DND-41 (cell line): ENCODE data around the gene FBRSL1.

Experiments
- ATAC-seq: fragments of 200-7000 bp; cut with Tn5 transposase; 3 replicates; pipeline ENCODE4 v1.9.1; 2021; ENCODE audit warnings: low read depth; ENCODE audit not compliant: insufficient read depth
- DNase-seq: peaks from one replicate; pipeline ENCODE4 v3.0.0-alpha.2; 2020
- H2AFZ ChIP-seq: 2 replicates; pipeline ENCODE4 v1.6.0; 2012; ENCODE audit warnings: low read depth, low read length
- H3K27ac ChIP-seq: 2 replicates; pipeline ENCODE4 v1.5.1; 2012; ENCODE audit warnings: low read length, inconsistent platforms
- H3K27me3 ChIP-seq: fragments of 200-600 bp; sonication (generic); 2 replicates; pipeline ENCODE4 v1.6.0; 2012; ENCODE audit warnings: low read length, mild to moderate bottlenecking, inconsistent platforms; ENCODE audit not compliant: insufficient read depth, poor library complexity
- H3K36me3 ChIP-seq: 2 replicates; pipeline ENCODE4 v1.5.1; 2012; ENCODE audit warnings: low read length, inconsistent platforms; ENCODE audit not compliant: insufficient read depth
- H3K4me1 ChIP-seq: 2 replicates; pipeline ENCODE4 v1.5.1; 2012; ENCODE audit warnings: mild to moderate bottlenecking, low read length; ENCODE audit not compliant: insufficient read depth
- H3K4me2 ChIP-seq: 2 replicates; pipeline ENCODE4 v1.6.0; 2012; ENCODE audit warnings: mild to moderate bottlenecking, moderate library complexity, low read length, inconsistent platforms; ENCODE audit not compliant: insufficient read depth
- H3K4me3 ChIP-seq, 2 experiments: fragments of 200-600 bp in 1 of 2; shearing (Covaris generic) in 1 of 2; 2 replicates each; pipeline ENCODE4 v1.5.1; 2012 to 2016; ENCODE audit warnings: inconsistent platforms in 2 of 2, low read length in 2 of 2, mild to moderate bottlenecking in 2 of 2, low read depth in 1 of 2, moderate library complexity in 1 of 2
- H3K79me2 ChIP-seq: 2 replicates; pipeline ENCODE4 v1.6.0; 2012; ENCODE audit warnings: low read length, inconsistent platforms; ENCODE audit not compliant: insufficient read depth
- H3K9ac ChIP-seq: 2 replicates; pipeline ENCODE4 v1.6.0; 2012; ENCODE audit warnings: low read depth, mild to moderate bottlenecking, inconsistent platforms, low read length, moderate library complexity
- H3K9me3 ChIP-seq: 2 replicates; pipeline ENCODE4 v1.5.1; 2012; ENCODE audit warnings: low read length, moderate library complexity, mild to moderate bottlenecking, inconsistent platforms; ENCODE audit not compliant: insufficient read depth, severe bottlenecking
- H4K20me1 ChIP-seq: 2 replicates; pipeline ENCODE4 v1.6.0; 2012; ENCODE audit warnings: low read length; ENCODE audit not compliant: insufficient read depth
- EZH2 ChIP-seq: IDR thresholded peaks from 3 replicates; pipeline ENCODE4 v1.6.1; 2012; ENCODE audit warnings: borderline replicate concordance, low read depth, mild to moderate bottlenecking, moderate library complexity, low read length, inconsistent platforms; ENCODE audit not compliant: severe bottlenecking
- TF ChIP-seq, protein P1 (sequence below): IDR thresholded peaks from 2 replicates; pipeline ENCODE4 v1.5.1; 2012; ENCODE audit warnings: borderline replicate concordance, low read length, moderate library complexity, mild to moderate bottlenecking; ENCODE audit not compliant: poor library complexity, severe bottlenecking; ENCODE audit errors: extremely low read depth

FBRSL1 gene

DNA sequence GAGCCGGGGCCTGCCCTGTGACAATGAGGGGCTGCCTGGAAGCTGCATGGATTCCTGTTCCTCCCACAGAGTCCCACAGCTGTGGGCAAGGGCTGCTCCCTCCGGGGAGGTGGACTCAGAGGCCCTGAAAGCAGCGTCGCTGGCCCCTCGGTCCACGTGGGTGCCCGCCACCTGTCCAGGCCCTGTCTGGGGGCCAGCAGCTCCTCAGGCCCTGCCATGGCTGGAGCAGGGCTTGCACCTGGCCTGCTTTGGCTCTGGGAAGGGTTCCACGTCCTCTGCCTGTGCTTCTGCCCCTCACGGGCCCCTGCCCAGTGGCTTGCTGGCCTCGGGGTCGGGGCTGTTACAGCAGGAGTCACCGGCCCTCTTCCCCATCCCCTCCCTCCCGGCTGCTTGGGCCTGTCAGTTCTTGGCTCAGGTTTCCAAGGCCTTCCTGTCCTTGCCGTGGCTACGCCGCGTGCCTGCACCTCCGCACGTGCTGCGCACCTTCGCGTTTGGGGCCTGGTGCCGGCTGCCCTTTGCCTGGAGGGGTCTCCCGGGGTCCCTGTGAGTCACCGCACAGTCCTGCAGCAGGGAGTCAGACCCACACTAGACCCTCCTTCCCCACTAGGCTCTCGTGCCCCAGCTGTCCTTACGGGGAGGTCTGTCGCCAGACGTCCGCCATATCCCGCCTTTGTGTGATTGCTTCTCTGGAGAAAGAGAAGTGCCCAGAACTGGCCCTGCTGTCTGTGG is 5.8 kb downstream of the FBRSL1 start:
- Histone ChIP-seq H3K4me2 (no peak overlapping the region), H3K9me3 (no peaks in the 10 kb centered on the region), H3K4me3 (no peak overlapping the region), H3K4me1 (peaks cover 27% of the 10 kb centered on the region), H3K27ac (no peak overlapping the region), H3K36me3 (peaks cover 10% of the 10 kb centered on the region; the same call in 1 of the 2 replicates), H3K27me3 (no peaks in the 10 kb centered on the region), H3K9ac (no peak overlapping the region), H4K20me1 (peaks cover 100% of the 10 kb centered on the region), H2AFZ (no peak overlapping the region), H3K79me2 (peaks cover 100% of the 10 kb centered on the region)
- TF ChIP-seq, protein P1, sequence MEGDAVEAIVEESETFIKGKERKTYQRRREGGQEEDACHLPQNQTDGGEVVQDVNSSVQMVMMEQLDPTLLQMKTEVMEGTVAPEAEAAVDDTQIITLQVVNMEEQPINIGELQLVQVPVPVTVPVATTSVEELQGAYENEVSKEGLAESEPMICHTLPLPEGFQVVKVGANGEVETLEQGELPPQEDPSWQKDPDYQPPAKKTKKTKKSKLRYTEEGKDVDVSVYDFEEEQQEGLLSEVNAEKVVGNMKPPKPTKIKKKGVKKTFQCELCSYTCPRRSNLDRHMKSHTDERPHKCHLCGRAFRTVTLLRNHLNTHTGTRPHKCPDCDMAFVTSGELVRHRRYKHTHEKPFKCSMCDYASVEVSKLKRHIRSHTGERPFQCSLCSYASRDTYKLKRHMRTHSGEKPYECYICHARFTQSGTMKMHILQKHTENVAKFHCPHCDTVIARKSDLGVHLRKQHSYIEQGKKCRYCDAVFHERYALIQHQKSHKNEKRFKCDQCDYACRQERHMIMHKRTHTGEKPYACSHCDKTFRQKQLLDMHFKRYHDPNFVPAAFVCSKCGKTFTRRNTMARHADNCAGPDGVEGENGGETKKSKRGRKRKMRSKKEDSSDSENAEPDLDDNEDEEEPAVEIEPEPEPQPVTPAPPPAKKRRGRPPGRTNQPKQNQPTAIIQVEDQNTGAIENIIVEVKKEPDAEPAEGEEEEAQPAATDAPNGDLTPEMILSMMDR: no peak
- TF ChIP-seq EZH2: no peak
- ATAC-seq (no peak), DNase-seq (no peak)

DNA sequence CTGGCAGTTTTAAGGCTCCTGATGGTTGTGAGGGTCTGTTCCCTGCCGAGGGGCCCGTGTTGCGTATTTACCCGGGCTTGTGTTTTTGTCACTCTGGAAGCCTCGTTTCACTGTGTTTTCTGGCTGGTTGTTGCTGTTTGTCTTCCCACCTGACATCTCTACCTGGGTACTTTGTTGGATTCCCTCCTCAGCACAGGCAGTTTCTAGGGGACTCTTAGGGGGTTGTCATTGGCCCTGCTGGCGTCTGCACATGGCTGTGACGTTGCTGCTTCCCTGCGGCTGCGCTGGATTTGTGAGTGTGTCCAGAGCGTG is 6.4 kb downstream of the FBRSL1 start:
- Histone ChIP-seq H3K36me3 (peaks cover 10% of the 10 kb centered on the region; the same call in 1 of the 2 replicates), H3K9me3 (no peaks in the 10 kb centered on the region), H3K9ac (no peak overlapping the region), H3K4me2 (no peak overlapping the region), H3K79me2 (peaks cover 100% of the 10 kb centered on the region), H3K27ac (no peak overlapping the region), H3K4me1 (peaks cover 22% of the 10 kb centered on the region), H3K4me3 (no peak overlapping the region), H2AFZ (no peak overlapping the region), H3K27me3 (no peaks in the 10 kb centered on the region), H4K20me1 (peaks cover 100% of the 10 kb centered on the region)
- ATAC-seq: no peak
- TF ChIP-seq EZH2: no peak
- TF ChIP-seq, protein P1: no peak
- no peak for DNase-seq

DNA sequence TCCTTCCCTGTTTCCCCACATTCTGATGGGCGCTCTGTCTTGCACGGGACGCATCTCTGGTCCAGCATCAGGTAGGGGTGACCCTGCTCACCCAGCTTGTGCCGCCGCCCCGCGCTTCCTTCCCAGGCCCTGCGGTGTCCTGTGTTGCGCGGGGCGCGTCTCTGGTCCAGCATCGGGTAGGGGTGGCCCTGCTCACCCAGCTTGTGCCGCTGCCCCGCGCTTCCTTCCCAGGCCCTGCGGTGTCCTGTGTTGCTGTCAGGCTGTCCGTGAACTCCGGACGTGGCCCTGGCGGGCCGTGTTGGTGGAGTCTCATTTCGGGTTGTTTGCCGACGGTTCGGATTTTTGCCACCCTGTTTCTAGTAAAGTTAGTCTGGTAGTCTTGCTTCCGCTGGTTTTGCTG is 6.8 kb downstream of the FBRSL1 start:
- no peak for ATAC-seq
- Histone ChIP-seq H3K36me3 (peaks cover 9% of the 10 kb centered on the region; the same call in 1 of the 2 replicates), H3K9ac (no peak overlapping the region), H3K27ac (no peak overlapping the region), H3K9me3 (no peaks in the 10 kb centered on the region), H3K4me1 (peaks cover 18% of the 10 kb centered on the region), H3K4me3 (no peak overlapping the region), H4K20me1 (peaks cover 100% of the 10 kb centered on the region), H3K79me2 (peaks cover 100% of the 10 kb centered on the region), H2AFZ (no peak overlapping the region), H3K4me2 (no peak overlapping the region), H3K27me3 (no peaks in the 10 kb centered on the region)
- no peak for DNase-seq
- no peak for TF ChIP-seq EZH2
- TF ChIP-seq, protein P1: no peak
